ENCODE measurements around the gene DUSP16.
"Not testable (repeated sequence)": the region's sequence is repeated elsewhere in the genome, so short reads cannot be mapped to it uniquely, and the experiment has no call there.

The DUSP16 gene

GRCh38 chr12:12546314-12546772 is 16.3 kb downstream of the DUSP16 start:
- no peak for DNase-seq (ENCODE audit: low read depth in 2 of 2)

- DNase-seq (ENCODE audit: low read depth in 2 of 2) = no peak
Observed at GRCh38 chr12:12543959-12544358, 18.7 kb downstream of the DUSP16 start.

GRCh38 chr12:12542964-12543363 is 19.7 kb downstream of the DUSP16 start:
- DNase-seq (ENCODE audit: low read depth in 2 of 2) = no peak

- DNase-seq (ENCODE audit: low read depth in 2 of 2) = no peak
Observed at GRCh38 chr12:12542286-12542685, 20.4 kb downstream of the DUSP16 start.

GRCh38 chr12:12541782-12542181 is 20.9 kb downstream of the DUSP16 start:
- no peak for DNase-seq (ENCODE audit: low read depth in 2 of 2)

- no peak for DNase-seq (ENCODE audit: low read depth in 2 of 2)
Observed at GRCh38 chr12:12540261-12541013, 22.2 kb downstream of the DUSP16 start.

- DNase-seq (ENCODE audit: low read depth in 2 of 2) = no peak
Observed at GRCh38 chr12:12539028-12539810, 23.4 kb downstream of the DUSP16 start.

- no peak for DNase-seq (ENCODE audit: low read depth in 2 of 2)
Observed at GRCh38 chr12:12538535-12538934, 24.1 kb downstream of the DUSP16 start.

- DNase-seq (ENCODE audit: low read depth in 2 of 2) = no peak
Observed at GRCh38 chr12:12537421-12537820, 25.2 kb downstream of the DUSP16 start.

- DNase-seq (ENCODE audit: low read depth in 2 of 2) = no peak
Observed at GRCh38 chr12:12534975-12535374, 27.7 kb downstream of the DUSP16 start.

- no peak for DNase-seq (ENCODE audit: low read depth in 2 of 2)
Observed at GRCh38 chr12:12534166-12534866, 28.3 kb downstream of the DUSP16 start.

- no peak for DNase-seq (ENCODE audit: low read depth in 2 of 2)
Observed at GRCh38 chr12:12533238-12533829, 29.3 kb downstream of the DUSP16 start.

GRCh38 chr12:12531194-12531593 is 31.5 kb downstream of the DUSP16 start:
- DNase-seq (ENCODE audit: low read depth in 2 of 2) = no peak

GRCh38 chr12:12529783-12530421 is 32.8 kb downstream of the DUSP16 start:
- DNase-seq (ENCODE audit: low read depth in 2 of 2) = no peak

- DNase-seq (ENCODE audit: low read depth in 2 of 2) = no peak
Observed at GRCh38 chr12:12528361-12529270, 34.0 kb downstream of the DUSP16 start.

- DNase-seq (ENCODE audit: low read depth in 2 of 2) = no peak
Observed at GRCh38 chr12:12527820-12528296, 34.8 kb downstream of the DUSP16 start.

- DNase-seq (ENCODE audit: low read depth in 2 of 2) = no peak
Observed at GRCh38 chr12:12524128-12524527, 38.5 kb downstream of the DUSP16 start.

- DNase-seq (ENCODE audit: low read depth in 2 of 2) = no peak
Observed at GRCh38 chr12:12523229-12523628, 39.4 kb downstream of the DUSP16 start.

- not testable (repeated sequence) for DNase-seq (ENCODE audit: low read depth in 2 of 2)
Observed at GRCh38 chr12:12522657-12523056, 40.0 kb downstream of the DUSP16 start.

GRCh38 chr12:12521888-12522287 is 40.8 kb downstream of the DUSP16 start:
- no peak for DNase-seq (ENCODE audit: low read depth in 2 of 2)
